WTC11 (cell line): ENCODE results near the gene SH3PXD2A. TPM values are rescaled to one million over a fixed set of nuclear protein-coding genes. Genes with fewer than 3 reads are reported as not detected.

Source experiments
- ATAC-seq: fragments of 200-7000 bp; cut with Tn5 transposase; 2 replicates; pipeline ENCODE4 v1.10.0; 2021; ENCODE audit warnings: mild to moderate bottlenecking, moderate library complexity
- CTCF ChIA-PET: fragments of 300-600 bp; sonication (Branson Sonifier 250); formaldehyde crosslinking; loops from one replicate; lab custom pipeline; 2021; ENCODE audit warnings: antibody characterized with exemption; lab: Charles Lee
- POLR2A ChIA-PET: fragments of 350-600 bp; sonication (Branson Sonifier 250); formaldehyde crosslinking; loops from one replicate; lab custom pipeline; 2021; ENCODE audit warnings: antibody characterized with exemption; lab: Charles Lee
- DNase-seq: peaks from one replicate; pipeline ENCODE4 v3.0.0; 2021; ENCODE audit warnings: low spot score
- H3K27ac Mint-ChIP-seq: 2 replicates; pipeline ENCODE4 v1.8.0; 2021; ENCODE audit warnings: mixed read lengths
- H3K27me3 Mint-ChIP-seq: 2 replicates; pipeline ENCODE4 v1.8.0; 2021; ENCODE audit warnings: low read depth, mild to moderate bottlenecking, moderate library complexity, mixed read lengths
- H3K36me3 Mint-ChIP-seq: 2 replicates; pipeline ENCODE4 v1.8.0; 2021; ENCODE audit warnings: mixed read lengths
- H3K4me1 Mint-ChIP-seq: 2 replicates; pipeline ENCODE4 v1.8.0; 2022; ENCODE audit warnings: mixed read lengths
- H3K4me3 Mint-ChIP-seq: 2 replicates; pipeline ENCODE4 v1.8.0; 2021; ENCODE audit warnings: mild to moderate bottlenecking, moderate library complexity, mixed read lengths
- H3K9me3 Mint-ChIP-seq: 2 replicates; pipeline ENCODE4 v1.8.0; 2021; ENCODE audit warnings: mixed read lengths
- AR ChIP-seq: fragments of 250-450 bp; sonication (Bioruptor Pico); IDR thresholded peaks from 2 replicates; pipeline ENCODE4 v1.9.0; 2021; ENCODE audit warnings: mild to moderate bottlenecking
- CTCF ChIP-seq: fragments of 200-600 bp; IDR thresholded peaks from 2 replicates; pipeline ENCODE4 v1.8.0; 2022; ENCODE audit warnings: antibody characterized with exemption
- E2F4 ChIP-seq: sonication (generic); formaldehyde crosslinking; IDR thresholded peaks from 2 replicates; pipeline ENCODE4 v1.8.1; 2022; ENCODE audit warnings: low read depth, mild to moderate bottlenecking, moderate library complexity, missing genetic modification reagents, borderline replicate concordance
- FOXP1 ChIP-seq: sonication (generic); formaldehyde crosslinking; IDR thresholded peaks from 2 replicates; pipeline ENCODE4 v1.8.0; 2022; ENCODE audit warnings: missing genetic modification reagents, mild to moderate bottlenecking, moderate library complexity, borderline replicate concordance
- GTF2I ChIP-seq: fragments of 250-450 bp; sonication (Bioruptor Pico); conservative IDR thresholded peaks from 2 replicates; pipeline ENCODE4 v1.4.0; 2021; ENCODE audit warnings: mild to moderate bottlenecking
- MAX ChIP-seq: sonication (generic); formaldehyde crosslinking; IDR thresholded peaks from 2 replicates; pipeline ENCODE4 v1.8.0; 2022; ENCODE audit warnings: mild to moderate bottlenecking, missing genetic modification reagents
- NFYB ChIP-seq: sonication (generic); formaldehyde crosslinking; conservative IDR thresholded peaks from 2 replicates; pipeline ENCODE4 v1.8.0; 2022; ENCODE audit warnings: low read depth, missing genetic modification reagents
- NR1H2 ChIP-seq: sonication (generic); formaldehyde crosslinking; IDR thresholded peaks from 2 replicates; pipeline ENCODE4 v1.9.0; 2021; ENCODE audit warnings: mild to moderate bottlenecking, moderate library complexity, missing genetic modification reagents
- RELA ChIP-seq: sonication (generic); formaldehyde crosslinking; IDR thresholded peaks from 2 replicates; pipeline ENCODE4 v1.8.1; 2022; ENCODE audit warnings: missing genetic modification reagents, mild to moderate bottlenecking, borderline replicate concordance
- SP1 ChIP-seq: sonication (generic); formaldehyde crosslinking; conservative IDR thresholded peaks from 2 replicates; pipeline ENCODE4 v1.8.1; 2022; ENCODE audit warnings: missing genetic modification reagents
- ZBTB21 ChIP-seq: sonication (generic); formaldehyde crosslinking; IDR thresholded peaks from 2 replicates; pipeline ENCODE4 v1.8.1; 2023; ENCODE audit warnings: mild to moderate bottlenecking, missing genetic modification reagents, borderline replicate concordance
- ZMAT4 ChIP-seq: fragments of 250-450 bp; sonication (Bioruptor Pico); IDR thresholded peaks from 2 replicates; pipeline ENCODE4 v1.9.0; 2021; ENCODE audit warnings: mild to moderate bottlenecking
- ZNF219 ChIP-seq: sonication (generic); formaldehyde crosslinking; IDR thresholded peaks from 2 replicates; pipeline ENCODE4 v1.8.0; 2023; ENCODE audit warnings: missing genetic modification reagents, mild to moderate bottlenecking, borderline replicate concordance
- ZNF317 ChIP-seq: sonication (generic); formaldehyde crosslinking; IDR thresholded peaks from 2 replicates; pipeline ENCODE4 v1.8.1; 2023; ENCODE audit warnings: low read depth, mild to moderate bottlenecking, moderate library complexity, missing genetic modification reagents, borderline replicate concordance
- ZNF416 ChIP-seq: fragments of 250-450 bp; sonication (Bioruptor Pico); IDR thresholded peaks from 2 replicates; pipeline ENCODE4 v1.9.0; 2021; ENCODE audit warnings: mild to moderate bottlenecking, inconsistent platforms
- ZNF425 ChIP-seq: fragments of 250-450 bp; sonication (Bioruptor Pico); conservative IDR thresholded peaks from 2 replicates; pipeline ENCODE4 v1.9.0; 2021; ENCODE audit warnings: mild to moderate bottlenecking
- total RNA-seq: library from RNA; stranded (reverse); gene quantifications from 3 replicates; pipeline ENCODE4 v1.2.3, GENCODE V29; 2021
- TF ChIP-seq, protein P1 (sequence below): sonication (generic); formaldehyde crosslinking; IDR thresholded peaks from 2 replicates; pipeline ENCODE4 v1.8.0; 2023; ENCODE audit warnings: missing genetic modification reagents, mild to moderate bottlenecking, borderline replicate concordance
- TF ChIP-seq, protein P2 (sequence below): sonication (generic); formaldehyde crosslinking; IDR thresholded peaks from 2 replicates; pipeline ENCODE4 v1.8.1; 2023; ENCODE audit warnings: mild to moderate bottlenecking, missing genetic modification reagents, moderate library complexity
- TF ChIP-seq, protein P3 (sequence below): fragments of 250-450 bp; sonication (Bioruptor Pico); IDR thresholded peaks from 2 replicates; pipeline ENCODE4 v1.9.0; 2021; ENCODE audit warnings: moderate library complexity, mild to moderate bottlenecking, inconsistent platforms, borderline replicate concordance

SH3PXD2A gene
- total RNA-seq, 1 experiment from 2014 or later, result 15.7 TPM

DNA sequence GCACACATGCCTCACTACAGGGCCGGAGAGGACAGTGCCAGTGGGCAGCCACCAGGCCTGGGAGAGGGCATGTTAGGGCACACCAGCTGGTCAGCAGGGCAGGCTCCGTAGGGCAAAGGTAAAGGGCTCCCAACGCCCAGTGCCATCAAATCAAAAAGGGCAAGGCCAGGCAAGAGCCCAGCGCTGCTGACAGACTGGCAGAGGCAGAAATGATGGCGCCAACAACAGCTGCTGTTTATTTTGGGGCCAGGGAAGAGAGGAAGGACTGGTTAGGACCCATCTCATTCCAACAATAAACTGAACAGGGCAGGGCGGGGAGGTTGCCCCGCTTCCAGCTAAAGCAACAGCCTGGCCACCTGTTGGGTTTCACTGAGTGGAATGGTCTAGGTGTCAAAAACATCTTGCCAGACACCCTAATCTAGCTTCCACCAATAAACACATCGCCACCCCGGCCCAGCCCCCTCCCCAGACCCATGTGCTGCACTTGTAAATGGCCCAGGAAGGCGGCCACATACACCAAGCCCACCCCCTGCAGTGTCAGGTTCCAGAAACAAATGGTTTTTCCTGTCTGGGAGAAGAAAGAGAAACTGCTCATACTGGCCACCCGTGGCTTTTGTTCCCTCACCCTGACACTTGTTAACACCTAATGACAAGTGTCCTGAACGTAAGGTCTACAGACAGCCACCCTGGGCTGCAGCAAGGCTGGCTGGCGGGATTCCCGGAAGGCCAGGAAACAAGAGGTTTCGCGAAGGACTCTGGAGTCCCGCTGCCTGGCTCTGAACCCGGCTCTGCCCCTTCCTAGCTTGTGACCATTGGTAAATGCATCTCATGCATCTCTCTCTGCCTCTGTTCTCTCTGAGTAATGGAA lies 15.3 kb downstream of the SH3PXD2A start (continued):
- 0 out of 2 replicates have a peak, but pooled peaks have one; percentile 20 for TF ChIP-seq FOXP1
- TF ChIP-seq, all 79 proteins: peak for 6

GRCh38 chr10:103839519-103839871 lies 15.9 kb downstream of the SH3PXD2A start:
- peaks cover 71% of the 10 kb centered on the region for H3K4me1 Mint-ChIP-seq
- H3K27ac Mint-ChIP-seq, result no peak overlapping the region
- ChIA-PET CTCF (interaction anchor here (1.1 to 2.1 kb wide), 5 partner anchors 9 to 153 kb away, joined by 3 to 9 read pairs (median 4); no protein-coding TSS in a partner anchor), POLR2A (no interaction called here)
- H3K27me3 Mint-ChIP-seq, result no peaks in the 10 kb centered on the region
- no peaks in the 10 kb centered on the region for H3K36me3 Mint-ChIP-seq
- no peak for DNase-seq
- H3K9me3 Mint-ChIP-seq, result no peaks in the 10 kb centered on the region
- no peak for ATAC-seq
- no peak overlapping the region for H3K4me3 Mint-ChIP-seq
- TF ChIP-seq ZNF317 (CRISPR knock-in tag) (no peak), E2F4 (CRISPR knock-in tag) (no peak), ZNF416 (CRISPR knock-in tag) (no peak), ZBTB21 (CRISPR knock-in tag) (no peak), GTF2I (no peak), SP1 (CRISPR knock-in tag) (no peak), NFYB (CRISPR knock-in tag) (no peak), FOXP1 (no peak), RELA (CRISPR knock-in tag) (no peak), ZMAT4 (CRISPR knock-in tag) (no peak), NR1H2 (CRISPR knock-in tag) (no peak), ZNF425 (no peak), CTCF (no peak), AR (CRISPR knock-in tag) (no peak), ZNF219 (CRISPR knock-in tag) (no peak), MAX (no peak)
- TF ChIP-seq, protein P1, sequence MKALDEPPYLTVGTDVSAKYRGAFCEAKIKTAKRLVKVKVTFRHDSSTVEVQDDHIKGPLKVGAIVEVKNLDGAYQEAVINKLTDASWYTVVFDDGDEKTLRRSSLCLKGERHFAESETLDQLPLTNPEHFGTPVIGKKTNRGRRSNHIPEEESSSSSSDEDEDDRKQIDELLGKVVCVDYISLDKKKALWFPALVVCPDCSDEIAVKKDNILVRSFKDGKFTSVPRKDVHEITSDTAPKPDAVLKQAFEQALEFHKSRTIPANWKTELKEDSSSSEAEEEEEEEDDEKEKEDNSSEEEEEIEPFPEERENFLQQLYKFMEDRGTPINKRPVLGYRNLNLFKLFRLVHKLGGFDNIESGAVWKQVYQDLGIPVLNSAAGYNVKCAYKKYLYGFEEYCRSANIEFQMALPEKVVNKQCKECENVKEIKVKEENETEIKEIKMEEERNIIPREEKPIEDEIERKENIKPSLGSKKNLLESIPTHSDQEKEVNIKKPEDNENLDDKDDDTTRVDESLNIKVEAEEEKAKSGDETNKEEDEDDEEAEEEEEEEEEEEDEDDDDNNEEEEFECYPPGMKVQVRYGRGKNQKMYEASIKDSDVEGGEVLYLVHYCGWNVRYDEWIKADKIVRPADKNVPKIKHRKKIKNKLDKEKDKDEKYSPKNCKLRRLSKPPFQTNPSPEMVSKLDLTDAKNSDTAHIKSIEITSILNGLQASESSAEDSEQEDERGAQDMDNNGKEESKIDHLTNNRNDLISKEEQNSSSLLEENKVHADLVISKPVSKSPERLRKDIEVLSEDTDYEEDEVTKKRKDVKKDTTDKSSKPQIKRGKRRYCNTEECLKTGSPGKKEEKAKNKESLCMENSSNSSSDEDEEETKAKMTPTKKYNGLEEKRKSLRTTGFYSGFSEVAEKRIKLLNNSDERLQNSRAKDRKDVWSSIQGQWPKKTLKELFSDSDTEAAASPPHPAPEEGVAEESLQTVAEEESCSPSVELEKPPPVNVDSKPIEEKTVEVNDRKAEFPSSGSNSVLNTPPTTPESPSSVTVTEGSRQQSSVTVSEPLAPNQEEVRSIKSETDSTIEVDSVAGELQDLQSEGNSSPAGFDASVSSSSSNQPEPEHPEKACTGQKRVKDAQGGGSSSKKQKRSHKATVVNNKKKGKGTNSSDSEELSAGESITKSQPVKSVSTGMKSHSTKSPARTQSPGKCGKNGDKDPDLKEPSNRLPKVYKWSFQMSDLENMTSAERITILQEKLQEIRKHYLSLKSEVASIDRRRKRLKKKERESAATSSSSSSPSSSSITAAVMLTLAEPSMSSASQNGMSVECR (CRISPR knock-in tag), result no peak
- TF ChIP-seq, protein P2, sequence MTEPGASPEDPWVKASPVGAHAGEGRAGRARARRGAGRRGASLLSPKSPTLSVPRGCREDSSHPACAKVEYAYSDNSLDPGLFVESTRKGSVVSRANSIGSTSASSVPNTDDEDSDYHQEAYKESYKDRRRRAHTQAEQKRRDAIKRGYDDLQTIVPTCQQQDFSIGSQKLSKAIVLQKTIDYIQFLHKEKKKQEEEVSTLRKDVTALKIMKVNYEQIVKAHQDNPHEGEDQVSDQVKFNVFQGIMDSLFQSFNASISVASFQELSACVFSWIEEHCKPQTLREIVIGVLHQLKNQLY (CRISPR knock-in tag), result no peak
- TF ChIP-seq, protein P3, sequence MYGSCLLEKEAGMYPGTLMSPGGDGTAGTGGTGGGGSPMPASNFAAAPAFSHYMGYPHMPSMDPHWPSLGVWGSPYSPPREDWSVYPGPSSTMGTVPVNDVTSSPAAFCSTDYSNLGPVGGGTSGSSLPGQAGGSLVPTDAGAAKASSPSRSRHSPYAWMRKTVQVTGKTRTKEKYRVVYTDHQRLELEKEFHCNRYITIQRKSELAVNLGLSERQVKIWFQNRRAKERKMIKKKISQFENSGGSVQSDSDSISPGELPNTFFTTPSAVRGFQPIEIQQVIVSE (CRISPR knock-in tag), result no peak
